Sigmoid colon (tissue), 4 donors: Measurements from ENCODE around the gene PRKAG2.

Experiments
- CTCF ChIP-seq, 4 experiments: fragments of 450-650 bp in 3 of 4; fragments of 200-600 bp in 1 of 4; IDR thresholded peaks; one replicate each; pipeline ENCODE4 v1.5.1; 2016 to 2019; ENCODE audit warnings: antibody characterized with exemption in 4 of 4, mild to moderate bottlenecking in 3 of 4, moderate library complexity in 2 of 4
- EP300 ChIP-seq, 4 donors: sonication (generic); formaldehyde crosslinking; IDR thresholded peaks; one replicate each; pipeline ENCODE4 v1.6.1; 2017; ENCODE audit warnings: antibody characterized with exemption in 4 of 4
- POLR2A ChIP-seq, 2 donors: fragments of 450-650 bp; IDR thresholded peaks; one replicate each; pipeline ENCODE4 v1.6.1; 2016; ENCODE audit warnings: antibody characterized with exemption in 2 of 2, mild to moderate bottlenecking in 2 of 2, moderate library complexity in 2 of 2
- POLR2AphosphoS5 ChIP-seq, 4 donors: sonication (generic); formaldehyde crosslinking; IDR thresholded peaks; one replicate each; pipeline ENCODE4 v1.6.1; 2017; ENCODE audit warnings: antibody characterized with exemption in 4 of 4

- TF ChIP-seq CTCF (IDR thresholded peaks at IDR 0.05): no peak
- TF ChIP-seq POLR2AphosphoS5 (IDR thresholded peaks at IDR 0.05): no peak
- TF ChIP-seq POLR2A (IDR thresholded peaks at IDR 0.05): no peak
- TF ChIP-seq EP300 (IDR thresholded peaks at IDR 0.05): no peak
Measured at GRCh38 chr7:151508991-151509390, 367.9 kb downstream of the PRKAG2 start.
